ENCODE results near the gene RPL34.
"Not testable (repeated sequence)": the region's sequence is repeated elsewhere in the genome, so short reads cannot be mapped to it uniquely, and the experiment has no call there.

Gene RPL34

DNA sequence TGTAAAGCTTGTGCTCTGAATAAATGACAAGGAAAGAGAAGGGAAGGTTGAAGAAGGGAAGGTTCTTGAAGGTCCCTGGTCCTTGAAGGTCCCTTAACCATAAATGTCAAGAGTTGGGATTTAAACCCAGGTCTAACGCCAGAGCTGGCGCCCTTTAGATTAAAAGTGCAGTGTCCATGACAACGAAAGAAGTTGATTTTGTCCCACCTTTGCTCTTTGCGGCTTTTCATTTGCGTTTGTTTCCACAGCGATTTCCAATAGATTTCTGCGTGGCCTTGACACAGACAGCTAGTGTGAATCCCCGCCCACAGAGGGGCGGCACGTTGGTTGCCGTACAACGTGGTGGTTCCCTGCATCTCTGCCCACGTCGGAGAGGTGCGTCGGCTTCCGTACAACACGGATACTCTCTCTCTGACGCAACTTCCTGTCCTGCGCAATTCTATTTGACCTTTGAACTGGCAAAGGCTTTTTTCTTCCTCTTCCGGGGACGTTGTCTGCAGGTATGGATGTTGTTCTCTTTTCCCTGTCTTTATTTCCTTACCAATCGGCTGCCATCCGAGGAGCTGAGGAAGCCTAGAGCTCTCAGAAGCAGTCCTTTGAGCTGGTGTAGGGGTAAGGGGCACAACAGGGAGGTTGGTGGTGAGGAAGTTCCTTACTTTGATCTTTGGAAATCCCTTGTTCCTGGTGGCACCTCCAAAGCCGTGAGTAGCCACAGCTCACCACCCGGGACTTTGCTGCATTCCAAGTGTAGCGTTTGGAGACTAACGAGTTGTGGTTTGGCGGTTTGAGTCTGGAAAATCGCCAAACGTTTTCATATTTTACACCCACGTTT is at the start of gene RPL34:
TSS of gene RPL34 (plus strand) at position 476 of the 832 bp plus-strand sequence. CDS start 1,384 bp downstream, outside the sequence.
- DNase-seq (ENCODE audit: low read depth, low spot score) = peak; percentile 96

DNA sequence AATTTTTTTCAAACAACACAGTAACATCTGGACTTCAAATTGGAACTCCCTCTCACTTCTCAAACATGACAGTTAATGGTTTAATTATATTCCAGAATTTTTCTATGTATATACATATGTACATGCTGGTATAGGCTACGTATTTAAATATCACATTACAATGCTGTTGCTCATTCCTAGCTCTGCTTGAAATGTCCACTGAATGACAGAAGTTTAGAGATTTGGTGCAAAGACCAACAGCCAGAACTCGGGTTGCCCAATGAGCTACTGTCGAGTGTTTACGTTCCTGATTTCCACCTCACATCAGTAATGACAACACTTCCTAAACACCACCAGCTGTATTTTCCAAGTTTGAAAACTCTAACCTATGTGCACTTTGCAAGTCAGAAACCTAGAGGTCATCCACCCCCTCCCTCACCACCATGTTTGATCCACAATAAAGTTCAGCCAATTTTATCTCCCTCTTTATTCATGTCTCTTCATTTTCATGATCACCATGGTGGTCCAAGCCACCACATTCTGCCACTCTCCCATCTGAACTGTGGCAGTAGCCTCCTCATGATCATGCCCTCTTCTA is 49.3 kb upstream of the RPL34 start:
- no peak for DNase-seq (ENCODE audit: low read depth, low spot score)

DNA sequence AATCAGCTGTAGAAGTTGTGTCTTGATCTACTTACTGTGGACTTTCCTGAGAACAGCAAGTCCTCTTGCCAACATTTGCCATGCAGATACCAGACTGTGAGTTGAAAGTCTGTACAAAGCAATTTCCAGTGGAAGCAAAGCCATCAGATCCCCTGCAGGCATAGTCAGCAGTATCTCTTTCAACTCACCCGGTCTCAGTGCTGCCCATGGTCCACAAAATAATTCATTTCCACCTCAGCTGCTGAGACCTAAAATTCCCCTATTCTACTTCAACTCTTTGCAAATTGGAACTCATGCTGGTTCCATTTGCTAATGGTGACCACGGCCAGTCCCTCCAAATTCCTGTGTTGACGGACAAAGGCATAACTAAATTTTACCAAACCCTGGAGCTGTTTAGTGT is 46.0 kb upstream of the RPL34 start:
- DNase-seq (ENCODE audit: low read depth, low spot score) = no peak

DNA sequence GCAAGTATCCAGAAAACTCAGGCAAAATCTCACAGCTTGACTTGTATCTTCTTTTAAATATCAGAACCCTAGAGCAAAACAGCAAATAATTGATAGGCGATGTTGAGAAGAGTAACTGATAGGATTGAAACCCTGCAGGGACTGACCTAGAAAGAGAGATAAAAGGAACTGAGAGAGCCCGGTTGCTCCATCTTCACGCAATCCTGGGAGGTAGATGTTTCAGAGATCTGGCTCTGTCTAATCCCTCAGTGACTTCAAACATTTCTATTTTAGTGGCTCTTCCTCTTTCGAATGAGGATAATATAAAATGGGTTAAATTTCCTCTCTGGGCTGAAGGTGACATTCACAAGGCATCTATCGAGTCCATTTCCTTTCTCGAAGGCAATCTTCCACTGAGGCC is 39.3 kb upstream of the RPL34 start:
- no peak for DNase-seq (ENCODE audit: low read depth, low spot score)

DNA sequence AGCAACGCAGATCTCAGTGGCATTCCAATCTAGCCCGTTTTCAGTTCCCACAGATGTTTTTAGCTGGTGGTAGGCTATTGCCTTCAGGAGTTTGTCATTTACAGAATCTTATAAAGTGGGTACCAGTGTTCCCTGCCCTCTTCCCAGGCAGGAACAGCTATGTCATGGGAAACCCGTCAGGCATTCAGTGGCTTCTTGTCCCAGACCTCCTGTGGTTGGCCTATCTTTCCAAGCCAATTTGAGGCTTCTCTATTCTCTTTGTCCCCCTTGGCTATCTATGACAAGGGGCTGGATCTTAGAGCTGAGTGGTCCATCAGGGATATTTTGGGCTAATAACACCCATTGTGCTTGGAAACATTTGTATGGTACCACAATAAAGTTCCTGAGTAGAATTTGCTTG is 33.6 kb upstream of the RPL34 start:
- no peak for DNase-seq (ENCODE audit: low read depth, low spot score)

DNA sequence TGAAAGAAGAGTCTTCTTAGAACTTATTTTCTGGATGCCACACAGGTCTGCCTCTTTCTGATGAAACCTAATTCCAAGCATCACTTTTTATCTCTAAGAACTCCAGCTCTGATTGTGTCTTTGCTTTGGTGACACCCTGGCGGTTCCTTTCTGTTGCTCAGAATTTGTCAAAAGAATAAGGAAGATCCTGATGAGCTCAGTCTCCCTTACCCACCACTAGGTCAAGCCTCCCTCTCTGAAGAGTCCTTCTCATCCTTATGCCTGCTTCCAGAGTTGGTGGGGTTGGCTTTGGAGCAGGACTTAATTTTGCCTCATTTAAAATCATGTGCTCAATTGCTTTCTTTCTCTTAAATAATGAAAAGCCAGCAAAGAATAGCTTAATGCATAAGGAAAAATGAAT is 31.5 kb upstream of the RPL34 start:
- DNase-seq (ENCODE audit: low read depth, low spot score) = no peak

DNA sequence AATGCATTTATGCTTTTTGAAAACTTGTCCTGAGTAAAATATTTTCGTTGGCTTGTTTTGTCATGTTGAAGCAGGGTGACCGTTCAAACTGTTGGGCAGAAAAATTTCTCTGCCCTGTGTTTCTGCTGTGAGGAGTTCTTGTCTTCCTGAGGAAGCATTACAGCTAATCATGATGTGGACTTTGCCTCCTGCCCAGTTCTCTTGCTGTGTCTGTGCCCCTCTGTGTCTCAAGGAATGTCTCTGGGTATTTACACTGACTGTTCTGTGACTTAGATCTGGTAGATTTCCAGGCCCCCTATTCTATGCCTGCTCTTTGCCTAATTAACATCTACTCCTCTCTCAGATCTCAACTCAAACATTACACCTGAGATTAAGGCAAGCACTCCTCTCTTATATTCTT is 30.4 kb upstream of the RPL34 start:
- no peak for DNase-seq (ENCODE audit: low read depth, low spot score)

DNA sequence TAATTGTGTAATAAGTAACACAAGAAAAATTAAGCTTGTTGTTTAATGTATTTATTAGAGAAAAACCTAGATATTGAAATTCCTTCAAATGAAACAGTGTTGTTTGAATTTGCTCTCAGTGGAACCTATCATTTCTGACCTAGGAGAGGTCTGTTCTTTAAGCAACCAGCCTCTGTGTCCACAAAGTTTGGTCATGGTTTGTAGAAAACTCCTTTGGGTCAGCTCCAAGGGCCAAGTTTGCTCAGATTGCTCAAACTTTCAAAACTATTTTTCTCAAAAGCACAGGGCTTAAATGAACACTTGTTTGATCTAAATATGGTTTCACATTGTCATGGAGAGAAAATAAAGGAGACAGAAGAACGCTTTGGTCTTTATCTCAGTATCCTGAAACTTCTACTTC is 29.6 kb upstream of the RPL34 start:
- DNase-seq (ENCODE audit: low read depth, low spot score) = no peak

DNA sequence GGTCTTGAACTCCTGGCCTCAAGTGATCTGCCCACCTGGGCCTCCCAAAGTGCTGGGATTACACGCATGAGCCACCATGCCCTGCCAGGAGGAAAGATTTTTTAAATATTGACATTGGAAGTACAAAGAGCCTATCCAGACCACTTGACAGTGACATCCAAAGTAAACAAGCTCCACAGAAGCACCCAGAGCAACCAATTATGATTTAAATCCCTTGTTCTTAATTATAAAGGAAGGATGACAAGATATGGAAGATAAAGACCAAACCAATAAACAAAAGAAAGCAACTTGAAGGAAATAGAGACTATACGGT is 27.7 kb upstream of the RPL34 start:
- no peak for DNase-seq (ENCODE audit: low read depth, low spot score)

DNA sequence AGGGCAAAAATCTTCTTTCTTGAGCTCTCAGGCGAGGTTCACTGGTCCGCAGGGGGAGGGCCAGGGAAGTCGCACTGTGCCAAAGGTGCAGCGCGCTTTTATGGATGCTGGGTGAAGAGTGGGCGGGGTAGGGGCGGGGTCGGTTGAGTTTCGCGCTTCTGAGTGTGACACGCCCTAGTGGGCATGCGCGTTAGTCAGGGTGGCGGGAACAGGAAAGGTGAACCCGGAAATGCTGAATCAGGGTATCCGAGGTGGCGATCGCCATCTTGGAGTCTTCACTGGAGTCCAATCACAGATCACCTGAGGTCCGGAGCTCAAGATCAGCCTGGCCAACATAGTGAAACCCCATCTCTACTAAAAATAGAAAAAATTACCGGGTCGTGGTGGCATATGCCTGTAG is 26.1 kb upstream of the RPL34 start:
- not testable (repeated sequence) for DNase-seq (ENCODE audit: low read depth, low spot score)

DNA sequence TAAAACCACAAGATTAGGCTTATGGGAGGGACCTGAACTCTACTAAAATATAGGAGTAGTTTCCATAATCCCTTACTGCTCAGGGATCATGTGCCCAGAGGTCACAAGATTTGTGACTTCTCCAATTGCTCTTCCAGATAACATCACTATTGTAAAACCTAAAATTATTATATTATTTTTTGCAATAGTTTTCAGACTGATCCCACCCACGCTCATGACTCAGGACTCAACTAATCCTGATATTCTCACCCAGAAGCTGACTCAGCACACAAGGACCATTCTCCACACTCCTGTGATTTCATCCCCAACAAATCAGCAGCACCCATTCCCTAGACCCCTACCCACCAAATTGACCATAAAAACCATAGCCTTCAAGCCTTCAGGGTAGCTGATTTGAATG is 24.0 kb upstream of the RPL34 start:
- no peak for DNase-seq (ENCODE audit: low read depth, low spot score)

DNA sequence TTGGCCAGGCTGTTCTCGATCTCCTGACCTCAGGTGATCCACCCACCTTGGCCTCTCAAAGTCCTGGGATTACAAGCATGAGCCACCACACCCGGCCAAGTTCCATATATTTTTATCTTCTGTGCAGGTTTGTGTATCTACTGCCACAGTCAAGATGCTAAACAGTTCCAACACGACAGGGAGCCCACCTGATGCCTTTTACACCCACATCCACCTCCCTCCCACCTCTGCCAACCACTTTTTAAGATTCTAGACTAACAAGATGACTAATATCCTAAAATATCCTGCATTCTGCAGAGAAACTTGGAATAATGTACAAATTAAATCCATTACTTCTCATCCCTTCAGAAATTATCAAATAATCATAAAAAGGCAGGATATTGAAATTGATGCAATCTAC is 19.3 kb upstream of the RPL34 start:
- DNase-seq (ENCODE audit: low read depth, low spot score) = no peak

DNA sequence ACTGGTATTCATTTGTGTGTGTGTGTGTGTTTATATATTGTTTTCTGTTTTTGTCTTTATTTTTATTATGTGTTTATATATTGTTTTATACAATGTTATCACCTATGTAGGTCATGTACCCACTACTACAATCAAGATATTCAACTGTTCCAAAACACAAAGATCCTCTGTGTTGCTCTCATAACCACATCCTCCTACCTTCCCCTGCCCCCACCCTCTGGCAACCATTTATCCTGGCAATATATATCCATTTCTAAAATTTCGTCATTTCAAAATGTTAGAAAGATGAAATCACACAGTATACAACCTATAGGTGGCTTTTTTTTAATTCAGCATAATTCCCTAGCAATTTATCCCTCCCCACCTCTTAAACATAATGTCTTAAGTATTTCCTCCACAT is 18.8 kb upstream of the RPL34 start:
- DNase-seq (ENCODE audit: low read depth, low spot score) = no peak

DNA sequence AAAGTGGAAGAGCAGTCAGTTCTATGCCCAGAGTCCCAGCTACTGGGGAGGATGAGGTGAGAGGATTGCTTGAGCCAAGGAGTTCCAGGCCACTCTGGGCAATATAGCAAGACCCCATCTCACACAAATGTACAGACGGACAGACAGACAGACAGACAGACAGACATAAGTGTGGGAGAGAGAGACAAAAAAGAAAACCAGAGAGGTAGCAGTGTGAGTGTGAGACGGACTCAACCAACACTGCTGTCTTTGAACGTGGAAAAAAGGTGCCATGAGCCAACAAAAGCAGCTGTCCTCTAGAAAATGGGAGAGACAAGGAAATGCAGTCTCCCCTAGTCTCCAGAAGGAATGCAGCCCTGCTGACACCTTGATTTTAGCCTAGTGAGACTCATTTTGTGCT is 18.2 kb upstream of the RPL34 start:
- DNase-seq (ENCODE audit: low read depth, low spot score) = no peak

DNA sequence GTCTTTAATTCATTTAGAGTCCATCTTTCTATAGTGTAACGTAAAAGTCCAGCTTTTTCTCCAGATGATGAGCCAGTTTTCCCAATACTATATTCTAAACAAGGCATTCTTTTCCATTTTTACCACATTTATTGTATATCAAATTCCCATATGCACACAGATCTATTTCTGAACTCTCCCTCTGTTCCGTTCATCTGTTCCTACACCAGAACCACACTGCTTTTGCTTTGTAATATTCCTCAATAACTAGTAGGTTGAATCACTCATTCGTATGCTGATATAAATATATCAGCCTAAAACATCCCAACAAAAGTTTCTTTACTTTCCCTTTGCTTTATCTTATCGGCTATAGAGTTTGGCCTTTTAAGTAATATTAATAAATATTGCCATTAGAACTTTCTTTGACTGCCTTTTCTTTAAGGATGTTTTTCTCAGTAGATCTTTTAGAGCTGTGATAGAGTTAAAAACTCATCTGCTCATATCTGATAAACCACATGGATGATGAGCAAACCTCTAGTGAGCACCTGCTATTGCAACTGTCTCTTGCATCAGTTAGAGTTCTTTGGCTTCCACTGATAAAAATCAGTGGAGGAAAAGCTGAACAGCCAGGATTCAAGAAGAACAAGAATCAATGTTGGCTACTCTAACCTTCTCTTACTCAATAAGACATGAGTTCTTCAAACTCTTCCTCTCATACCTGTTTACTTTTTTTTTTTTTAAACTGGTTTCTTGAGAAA is 13.1 kb upstream of the RPL34 start:
- no peak for DNase-seq (ENCODE audit: low read depth, low spot score)

DNA sequence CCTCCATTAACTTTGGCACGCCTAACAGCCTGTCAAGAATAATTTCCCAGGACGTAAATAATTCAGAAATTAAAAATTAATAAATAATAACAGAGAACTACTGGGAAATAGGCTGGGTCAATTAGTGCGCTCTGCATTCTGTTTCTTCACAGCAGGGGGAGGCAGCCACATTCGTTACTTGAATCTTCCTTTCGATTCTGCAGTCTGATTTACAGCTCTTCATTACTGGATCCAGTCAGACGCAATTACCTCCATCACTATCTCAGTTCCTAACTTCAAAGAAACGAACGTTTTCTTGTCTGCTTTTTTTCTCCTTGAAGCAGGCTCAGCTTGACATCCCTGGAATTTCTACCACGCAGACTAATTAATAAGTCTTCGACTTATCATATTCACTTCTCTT is 9.0 kb upstream of the RPL34 start:
- no peak for DNase-seq (ENCODE audit: low read depth, low spot score)

DNA sequence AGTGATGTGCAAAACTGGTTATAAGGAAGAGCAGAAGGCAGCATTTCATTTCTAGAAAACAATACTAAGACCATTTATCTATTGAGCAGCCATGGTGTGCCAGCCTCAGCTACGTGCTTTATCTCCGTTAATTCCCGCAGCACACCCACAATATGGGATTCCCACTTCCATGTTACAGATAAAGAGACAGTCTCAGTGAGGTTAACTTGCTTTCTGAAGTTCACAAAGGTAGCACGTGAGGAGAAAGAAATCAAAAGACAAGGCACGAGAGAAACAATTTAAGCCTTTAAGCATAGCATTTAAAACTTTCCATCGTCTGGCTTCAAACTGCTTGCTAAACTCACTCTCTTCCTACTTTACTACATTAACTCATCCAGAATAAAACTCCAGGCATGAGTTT is 8.0 kb upstream of the RPL34 start:
- no peak for DNase-seq (ENCODE audit: low read depth, low spot score)

DNA sequence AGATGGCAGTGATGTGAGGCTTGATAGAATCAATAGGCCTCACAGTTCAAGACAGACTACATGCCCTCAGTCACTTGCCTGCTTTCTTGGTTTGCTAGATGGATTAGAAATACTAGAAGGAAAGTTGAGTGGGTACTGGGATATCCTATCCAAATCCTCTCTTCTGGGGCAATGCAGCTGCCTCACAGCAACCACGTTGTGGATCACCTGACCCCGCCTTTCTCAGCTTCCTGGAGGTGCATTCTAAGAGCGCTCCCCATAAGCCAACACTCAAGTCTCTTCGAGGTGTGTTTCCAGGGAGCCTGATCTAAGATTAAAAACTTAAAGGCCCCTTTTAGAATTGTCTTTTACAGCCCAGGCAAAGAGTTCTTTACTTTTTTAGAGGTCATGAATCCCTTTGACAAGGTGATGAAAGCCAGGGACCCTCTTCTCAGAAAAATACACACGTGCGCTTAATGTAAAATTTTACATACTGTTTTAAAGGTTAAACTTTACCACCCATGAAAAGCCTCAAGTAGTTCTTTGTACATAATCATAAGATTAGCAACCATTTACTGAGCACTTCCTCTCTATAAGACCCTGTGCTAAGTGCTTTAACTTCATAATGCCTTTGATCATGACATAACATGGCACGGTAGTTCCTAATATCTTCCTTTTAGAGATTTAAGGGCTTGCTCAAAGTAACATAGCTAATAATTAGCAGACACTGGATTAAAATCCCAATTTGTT is 840 bp upstream of the RPL34 start:
- DNase-seq (ENCODE audit: low read depth, low spot score) = no peak

DNA sequence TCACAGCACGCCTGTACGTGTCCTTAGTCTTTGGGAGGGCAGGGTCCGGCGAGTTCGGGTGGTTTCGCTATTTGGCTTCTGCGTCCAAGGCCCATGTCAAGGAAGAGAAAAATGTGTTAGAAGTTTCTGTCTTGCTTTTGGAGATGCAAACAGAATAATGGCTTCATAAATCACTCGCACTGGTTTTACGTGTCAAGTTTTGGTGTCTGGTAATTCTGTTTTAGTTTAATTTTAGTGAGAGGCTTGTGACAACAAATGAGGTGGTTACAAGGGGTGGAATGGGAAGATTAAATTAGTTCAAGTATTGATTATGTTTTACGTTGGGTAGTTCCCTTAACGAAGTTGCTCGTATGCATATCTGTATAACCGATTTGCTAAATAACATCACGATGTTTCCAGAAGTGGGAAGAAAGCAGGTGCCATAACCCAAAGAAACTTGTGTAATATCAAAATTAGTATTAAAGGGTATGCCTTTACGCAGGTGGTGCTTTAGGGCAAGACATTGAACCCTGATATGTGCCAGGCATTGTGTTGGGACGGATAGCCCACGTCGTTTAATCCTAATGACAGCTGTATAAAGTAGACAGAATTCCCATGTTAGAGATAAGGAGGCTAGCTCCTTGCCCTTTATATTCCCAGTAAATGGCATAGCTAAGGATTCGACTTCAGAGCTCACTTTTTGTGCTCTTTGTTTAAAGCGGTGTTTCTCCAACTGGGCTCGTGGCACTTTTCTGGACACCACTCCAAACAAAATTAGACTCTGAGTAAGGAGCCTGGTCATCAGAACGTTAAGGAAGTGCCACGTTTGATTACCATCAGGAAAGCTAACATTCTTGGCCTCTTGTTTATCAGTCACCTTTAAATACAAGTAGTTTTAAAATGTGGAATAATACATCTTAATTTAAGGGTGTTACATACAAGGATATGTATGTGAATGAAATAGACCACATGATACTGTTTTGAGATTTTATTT is 843 bp downstream of the RPL34 start:
- no peak for DNase-seq (ENCODE audit: low read depth, low spot score)

DNA sequence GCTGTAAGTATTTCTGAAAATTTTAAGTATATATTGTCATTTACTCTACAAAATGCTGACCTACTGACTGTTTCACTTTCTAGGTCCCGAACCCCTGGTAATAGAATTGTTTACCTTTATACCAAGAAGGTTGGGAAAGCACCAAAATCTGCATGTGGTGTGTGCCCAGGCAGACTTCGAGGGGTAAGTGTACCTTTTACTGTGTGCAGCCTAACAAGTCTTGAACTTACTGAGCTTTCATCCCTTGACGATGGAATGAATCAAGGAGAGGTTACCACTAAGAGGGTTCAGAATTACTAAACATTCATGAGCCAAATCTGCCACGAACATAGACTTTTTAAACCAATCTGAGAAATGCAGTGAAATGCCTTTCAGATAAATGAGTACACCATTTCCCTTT is 1.6 kb downstream of the RPL34 start:
- no peak for DNase-seq (ENCODE audit: low read depth, low spot score)

DNA sequence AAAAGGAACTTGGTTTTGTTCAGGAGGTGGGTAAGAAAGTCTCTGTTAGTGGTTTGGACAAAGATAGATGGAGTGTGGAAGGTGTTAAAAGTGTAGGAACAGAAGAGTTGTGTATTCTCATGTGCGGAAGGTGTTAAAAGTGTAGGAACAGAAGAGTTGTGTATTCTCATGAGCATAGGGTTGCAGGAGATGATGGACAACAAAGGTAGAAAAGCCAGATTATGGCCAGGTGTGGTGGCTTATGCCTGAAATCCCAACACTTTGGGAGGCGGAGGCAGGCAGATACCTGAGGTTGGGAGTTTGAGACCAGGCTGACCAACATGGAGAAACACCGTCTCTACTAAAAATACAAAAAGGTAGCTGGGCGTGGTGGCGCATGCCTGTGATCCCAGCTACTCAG is 2.5 kb downstream of the RPL34 start:
- no peak for DNase-seq (ENCODE audit: low read depth, low spot score)
